PC-9 (cell line): ENCODE results near the gene JUNB. TPM values are rescaled to one million over a fixed set of nuclear protein-coding genes. Genes with fewer than 3 reads are reported as not detected.

ENCODE experiments used
- BruUV-seq: library from RNA; stranded (reverse); fragments of 400-500 nt; replicated peaks from 2 replicates; lab custom pipeline; 2021; lab: Mats Ljungman, UMichigan
- CTCF ChIA-PET: fragments of 300-600 bp; sonication (Branson Sonifier 250); formaldehyde crosslinking; loops from one replicate; lab custom pipeline; 2022; ENCODE audit warnings: antibody characterized with exemption; lab: Charles Lee
- POLR2A ChIA-PET: fragments of 300-600 bp; sonication (Branson Sonifier 250); formaldehyde crosslinking; loops from one replicate; lab custom pipeline; 2022; ENCODE audit warnings: antibody characterized with exemption; ENCODE audit not compliant: unreplicated experiment; lab: Charles Lee
- DNase-seq, 2 experiments: peaks; one replicate each; pipeline versions ENCODE4 v3.0.0 to v3.0.0-alpha.2; 2015 to 2022; ENCODE audit warnings: mixed read lengths in 1 of 2
- H2AFZ ChIP-seq: fragments of 200-600 bp; sonication (generic); 2 replicates; pipeline ENCODE4 v1.8.1; 2017; ENCODE audit warnings: antibody characterized with exemption
- H3F3A ChIP-seq: fragments of 200-600 bp; sonication (generic); 2 replicates; pipeline ENCODE4 v1.8.1; 2017; ENCODE audit warnings: antibody characterized with exemption, mild to moderate bottlenecking, low read depth; ENCODE audit not compliant: insufficient read depth
- H3K27ac ChIP-seq: fragments of 200-600 bp; sonication (generic); 2 replicates; pipeline ENCODE4 v1.6.1; 2016; ENCODE audit warnings: mixed run types
- H3K27me3 ChIP-seq: fragments of 200-600 bp; sonication (generic); 2 replicates; pipeline ENCODE4 v1.6.1; 2016; ENCODE audit warnings: low read depth, mixed run types; ENCODE audit not compliant: insufficient read depth
- H3K36me3 ChIP-seq: fragments of 200-600 bp; sonication (generic); 2 replicates; pipeline ENCODE4 v1.6.1; 2016; ENCODE audit warnings: low read depth, mixed run types
- H3K4me1 ChIP-seq: fragments of 200-600 bp; sonication (generic); replicated peaks from 2 replicates; pipeline ENCODE4 v1.6.1; 2016; ENCODE audit warnings: mixed run types; ENCODE audit not compliant: insufficient read depth
- H3K4me2 ChIP-seq: fragments of 200-600 bp; sonication (generic); 2 replicates; pipeline ENCODE4 v1.6.1; 2017; ENCODE audit warnings: mixed run types
- H3K4me3 ChIP-seq: fragments of 200-600 bp; sonication (generic); 2 replicates; pipeline ENCODE4 v1.6.1; 2016; ENCODE audit warnings: mixed run types
- H3K79me2 ChIP-seq: fragments of 200-600 bp; sonication (generic); 2 replicates; pipeline ENCODE4 v1.6.1; 2017; ENCODE audit warnings: low read depth, mixed run types
- H3K9me2 ChIP-seq: fragments of 200-600 bp; sonication (generic); 2 replicates; pipeline ENCODE4 v1.8.1; 2017; ENCODE audit warnings: mild to moderate bottlenecking; ENCODE audit not compliant: insufficient read depth
- H3K9me3 ChIP-seq: fragments of 200-600 bp; sonication (generic); 2 replicates; pipeline ENCODE4 v1.8.1; 2016; ENCODE audit warnings: low read depth; ENCODE audit not compliant: insufficient read depth
- H4K20me1 ChIP-seq: fragments of 200-600 bp; sonication (generic); 2 replicates; pipeline ENCODE4 v1.8.1; 2017; ENCODE audit not compliant: insufficient read depth
- CTCF ChIP-seq: fragments of 200-600 bp; sonication (generic); conservative IDR thresholded peaks from 2 replicates; pipeline ENCODE4 v1.6.1; 2017; ENCODE audit warnings: mixed run types, antibody characterized with exemption, mild to moderate bottlenecking, moderate library complexity
- EZH2 ChIP-seq: fragments of 200-600 bp; sonication (generic); IDR thresholded peaks from 2 replicates; pipeline ENCODE4 v1.8.0; 2017; ENCODE audit warnings: antibody characterized with exemption, low read depth
- intact Hi-C: fragments of 100-400 bp; cut with micrococcal nuclease; formaldehyde crosslinking; loops from one replicate; pipeline ENCODE4 v1.10.0; 2022; ENCODE audit not compliant: unreplicated experiment
- total RNA-seq: library from RNA; stranded (reverse); gene quantifications from 2 replicates; pipeline ENCODE4 v1.2.3, GENCODE V29; 2021

JUNB gene
- total RNA-seq, 1 experiment from 2014 or later, result 70.7 TPM

GRCh38 chr19:12784871-12785430 is 6.3 kb upstream of the JUNB start:
- H3K9me3 ChIP-seq, result no peaks in the 10 kb centered on the region
- intact Hi-C loops, result loop anchor here (5.0 to 10.0 kb wide), 2 partner anchors 377 to 1060 kb away; no protein-coding TSS in a partner anchor
- peak overlapping the region; percentile 1; the same call in 1 of the 2 replicates for H3K4me3 ChIP-seq
- ChIA-PET CTCF (no interaction called here), POLR2A (no interaction called here)
- TF ChIP-seq EZH2 (no peak), CTCF (no peak)
- peak overlapping the region; percentile 91 for H3K4me2 ChIP-seq
- peaks cover 36% of the 10 kb centered on the region for H3K79me2 ChIP-seq
- BruUV-seq, result no TSS peak
- H3K9me2 ChIP-seq, result no peaks in the 10 kb centered on the region
- peak overlapping the region; percentile 86 for H3K27ac ChIP-seq
- H3F3A ChIP-seq, result peaks cover 73% of the 10 kb centered on the region
- no peaks in the 10 kb centered on the region for H3K36me3 ChIP-seq
- H3K27me3 ChIP-seq, result no peaks in the 10 kb centered on the region
- no peaks in the 10 kb centered on the region for H4K20me1 ChIP-seq
- peak in 1 of 2 experiments; percentile 33 for DNase-seq
- peaks cover 78% of the 10 kb centered on the region for H3K4me1 ChIP-seq
- H2AFZ ChIP-seq, result no peak overlapping the region

- no TSS peak for BruUV-seq
- DNase-seq, result peak in 1 of 2 experiments; percentile 44
- CTCF ChIA-PET, result no interaction called here
These were observed 5.8 kb upstream of the JUNB start for GRCh38 chr19:12785431-12786031.

More at GRCh38 chr19:12785431-12786031, 5.8 kb upstream of the JUNB start:
- H3K79me2 ChIP-seq, result peaks cover 33% of the 10 kb centered on the region
- no peak overlapping the region for H2AFZ ChIP-seq
- H3K4me3 ChIP-seq, result peak overlapping the region; percentile 37; the same call in 1 of the 2 replicates
- peaks cover 78% of the 10 kb centered on the region for H3K4me1 ChIP-seq
- no peaks in the 10 kb centered on the region for H3K9me2 ChIP-seq
- H4K20me1 ChIP-seq, result no peaks in the 10 kb centered on the region
- POLR2A ChIA-PET, result no interaction called here
- no peaks in the 10 kb centered on the region for H3K9me3 ChIP-seq
- intact Hi-C loops, result loop anchor here (5.0 to 10.0 kb wide), 2 partner anchors 377 to 1059 kb away; no protein-coding TSS in a partner anchor
- H3F3A ChIP-seq, result peaks cover 76% of the 10 kb centered on the region
- TF ChIP-seq CTCF (no peak), EZH2 (no peak)
- peak overlapping the region; percentile 91 for H3K4me2 ChIP-seq
- no peaks in the 10 kb centered on the region for H3K27me3 ChIP-seq
- peak overlapping the region; percentile 86 for H3K27ac ChIP-seq
- H3K36me3 ChIP-seq, result no peaks in the 10 kb centered on the region
